Measurements from ENCODE around the gene HDAC9. TPM values are rescaled to one million over a fixed set of nuclear protein-coding genes. Genes with fewer than 3 reads are reported as not detected.

HDAC9 gene
- total RNA-seq, 1 experiment from 2014 or later, result 7.7 TPM

GRCh38 chr7:18893156-18893555, 397.6 kb downstream of the HDAC9 start:
- no peak overlapping the region for H3K4me3 Mint-ChIP-seq
- H4K8ac ChIP-seq (replicated peaks; ENCODE audit: insufficient read length, low read depth, low read length), result no peak overlapping the region
- WGBS (ENCODE audit: extremely low coverage, insufficient read length, low lambda C conversion rate), result no CpG with 5 or more reads among the region's 3 CpGs

More at GRCh38 chr7:18893156-18893555, 397.6 kb downstream of the HDAC9 start:
- Mint-ChIP-seq H3K9me3 (no peaks in the 10 kb centered on the region), H3K4me1 (peaks cover 0 to 4% of the 10 kb centered on the region in 2 experiments; a peak in 2 of 4 replicates), H3K27ac (no peak overlapping the region), H3K36me3 (ENCODE audit: insufficient read depth in 1 of 3, low read depth in 3 of 3) (no peaks in the 10 kb centered on the region), H3K27me3 (ENCODE audit: low read depth) (no peaks in the 10 kb centered on the region)
- no peak overlapping the region for H2AK5ac ChIP-seq (ENCODE audit: insufficient read length, low read length)
- no peak overlapping the region for H3K18ac ChIP-seq (ENCODE audit: insufficient read length, low read depth, low read length)
- H2BK15ac ChIP-seq (ENCODE audit: low read depth, low read length), result no peak overlapping the region
- H3K23ac ChIP-seq (ENCODE audit: insufficient read length, low read depth, low read length), result no peak overlapping the region
- no peak overlapping the region for H3K4me2 ChIP-seq (ENCODE audit: insufficient read depth, insufficient read length, low read length)
- H2BK20ac ChIP-seq (ENCODE audit: low read depth, low read length, poor library complexity, severe bottlenecking), result no peak overlapping the region
- H4K91ac ChIP-seq (ENCODE audit: insufficient read length, low read depth, low read length), result no peak overlapping the region
- H3K4ac ChIP-seq (ENCODE audit: low read depth, low read length), result no peak overlapping the region
- TF ChIP-seq CTCF (conservative IDR thresholded peaks at IDR 0.05), result no peak
- H3K9me3 ChIP-seq (ENCODE audit: control insufficient read depth, low read depth, low read length), result no peaks in the 10 kb centered on the region
- H3K14ac ChIP-seq (ENCODE audit: insufficient read depth, low read length), result no peak overlapping the region
- no peaks in the 10 kb centered on the region for H3K79me1 ChIP-seq (ENCODE audit: insufficient read depth, low read depth, low read length, poor library complexity, severe bottlenecking)
- no peak overlapping the region for H2AFZ ChIP-seq (ENCODE audit: low read length)
- no peak overlapping the region for H3K56ac ChIP-seq (ENCODE audit: insufficient read length, low read depth, low read length)
- H2BK5ac ChIP-seq (ENCODE audit: insufficient read length, low read length), result no peak overlapping the region
- H4K5ac ChIP-seq (ENCODE audit: insufficient read length, low read depth, low read length), result no peak overlapping the region
- no peaks in the 10 kb centered on the region for H3K27me3 ChIP-seq (ENCODE audit: insufficient read depth, low read length)
- no peak for DNase-seq
- H4K20me1 ChIP-seq (ENCODE audit: control insufficient read depth, insufficient read depth, insufficient read length), result no peaks in the 10 kb centered on the region
- H3K4me1 ChIP-seq (ENCODE audit: insufficient read depth, low read length), result no peaks in the 10 kb centered on the region; the same call in 1 of the 2 replicates
- no peak overlapping the region for H2BK12ac ChIP-seq (ENCODE audit: insufficient read length, low read depth, low read length)
- H3K9ac ChIP-seq (ENCODE audit: extremely low read depth, insufficient read length, low read length), result no peak overlapping the region
- H3K23me2 ChIP-seq (ENCODE audit: insufficient read length, low read depth, low read length, poor library complexity, severe bottlenecking), result no peaks in the 10 kb centered on the region
- H3K79me2 ChIP-seq (ENCODE audit: insufficient read depth, low read length), result no peaks in the 10 kb centered on the region
- no peak overlapping the region for H2BK120ac ChIP-seq (ENCODE audit: low read depth, low read length, poor library complexity, severe bottlenecking)
- no peak overlapping the region for H3K27ac ChIP-seq (ENCODE audit: insufficient read length, low read depth, low read length)
- H3T11ph ChIP-seq (ENCODE audit: low read length), result no peak overlapping the region

Measured in H9 (cell line).